DMS79 (cell line): ENCODE results near the gene PLEKHS1.
"Not testable (repeated sequence)": the region's sequence is repeated elsewhere in the genome, so short reads cannot be mapped to it uniquely, and the experiment has no call there.

Experiments
- DNase-seq: peaks from one replicate; lab custom pipeline; 2025; lab: John Stamatoyannopoulos, UW

The PLEKHS1 gene

GRCh38 chr10:113791691-113792090 is 40.2 kb downstream of the PLEKHS1 start:
- no peak for DNase-seq

- no peak for DNase-seq
These were observed 50.1 kb downstream of the PLEKHS1 start for GRCh38 chr10:113801569-113801968.

GRCh38 chr10:113802997-113803396 is 51.5 kb downstream of the PLEKHS1 start:
- DNase-seq: no peak

- DNase-seq: no peak
These were observed 55.0 kb downstream of the PLEKHS1 start for GRCh38 chr10:113806503-113806902.

GRCh38 chr10:113808168-113808567 is 56.7 kb downstream of the PLEKHS1 start:
- DNase-seq: no peak

GRCh38 chr10:113814700-113815099 is 63.2 kb downstream of the PLEKHS1 start:
- DNase-seq: not testable (repeated sequence)

- no peak for DNase-seq
These were observed 68.5 kb downstream of the PLEKHS1 start for GRCh38 chr10:113819989-113820388.

- no peak for DNase-seq
These were observed 69.0 kb downstream of the PLEKHS1 start for GRCh38 chr10:113820507-113820906.

GRCh38 chr10:113821306-113821705 is 69.8 kb downstream of the PLEKHS1 start:
- DNase-seq: not testable (repeated sequence)

- no peak for DNase-seq
These were observed 70.7 kb downstream of the PLEKHS1 start for GRCh38 chr10:113822174-113822573.

GRCh38 chr10:113823389-113823788 is 71.9 kb downstream of the PLEKHS1 start:
- DNase-seq: no peak

GRCh38 chr10:113825791-113826190 is 74.3 kb downstream of the PLEKHS1 start:
- no peak for DNase-seq

GRCh38 chr10:113828567-113828966 is 77.1 kb downstream of the PLEKHS1 start:
- DNase-seq: not testable (repeated sequence)
